ENCODE results near the gene TGFB2. TPM values are rescaled to one million over a fixed set of nuclear protein-coding genes. Genes with fewer than 3 reads are reported as not detected.

Gene TGFB2
- total RNA-seq, 1 experiment from 2014 or later = 2.5 TPM

GRCh38 chr1:218444173-218444572, 99.0 kb downstream of the TGFB2 start:
- Mint-ChIP-seq H3K36me3 (peaks cover 3% of the 10 kb centered on the region; the same call in 1 of the 2 replicates), H3K4me3 (no peak overlapping the region), H3K27me3 (ENCODE audit: low read depth) (no peaks in the 10 kb centered on the region), H3K4me1 (0 out of 2 replicates have a peak, but pooled peaks cover 2% of the 10 kb centered on the region), H3K9me3 (peaks cover 14% of the 10 kb centered on the region), H3K27ac (no peak overlapping the region)
- ChIA-PET POLR2A (no interaction called here), CTCF (no interaction called here)
- no peak for DNase-seq (ENCODE audit: low spot score)
- no peak for ATAC-seq
- no peak for TF ChIP-seq CTCF (IDR thresholded peaks at IDR 0.05)
- no peak for TF ChIP-seq RELA (CRISPR knock-in tag; IDR thresholded peaks at IDR 0.05; ENCODE audit: borderline replicate concordance)
- no peak for TF ChIP-seq ZBTB21 (CRISPR knock-in tag; IDR thresholded peaks at IDR 0.05; ENCODE audit: borderline replicate concordance)
- no peak for TF ChIP-seq ZNF219 (CRISPR knock-in tag; IDR thresholded peaks at IDR 0.05; ENCODE audit: borderline replicate concordance)
- no peak for TF ChIP-seq NR3C1 (CRISPR knock-in tag; conservative IDR thresholded peaks at IDR 0.05; ENCODE audit: low read depth)
- TF ChIP-seq IRF1 (CRISPR knock-in tag; IDR thresholded peaks at IDR 0.05) = no peak
- TF ChIP-seq ARID4B (CRISPR knock-in tag; IDR thresholded peaks at IDR 0.05; ENCODE audit: borderline replicate concordance) = no peak
- no peak for TF ChIP-seq AFF4 (CRISPR knock-in tag; IDR thresholded peaks at IDR 0.05; ENCODE audit: borderline replicate concordance)
- TF ChIP-seq ESRRA (CRISPR knock-in tag; IDR thresholded peaks at IDR 0.05; ENCODE audit: borderline replicate concordance) = no peak
- no peak for TF ChIP-seq NFE2L1 (CRISPR knock-in tag; IDR thresholded peaks at IDR 0.05)
- no peak for TF ChIP-seq USF1 (CRISPR knock-in tag; IDR thresholded peaks at IDR 0.05)
- TF ChIP-seq ATF6 (CRISPR knock-in tag; IDR thresholded peaks at IDR 0.05) = no peak
- no peak for TF ChIP-seq MXD4 (CRISPR knock-in tag; IDR thresholded peaks at IDR 0.05; ENCODE audit: borderline replicate concordance)

Measured in WTC11 (cell line).